WTC11 (cell line): ENCODE measurements around the gene REPS2. TPM values are rescaled to one million over a fixed set of nuclear protein-coding genes. Genes with fewer than 3 reads are reported as not detected.

Source experiments
- ATAC-seq: fragments of 200-7000 bp; cut with Tn5 transposase; 2 replicates; pipeline ENCODE4 v1.10.0; 2021; ENCODE audit warnings: mild to moderate bottlenecking, moderate library complexity
- CTCF ChIA-PET: fragments of 300-600 bp; sonication (Branson Sonifier 250); formaldehyde crosslinking; loops from one replicate; lab custom pipeline; 2021; ENCODE audit warnings: antibody characterized with exemption; lab: Charles Lee
- POLR2A ChIA-PET: fragments of 350-600 bp; sonication (Branson Sonifier 250); formaldehyde crosslinking; loops from one replicate; lab custom pipeline; 2021; ENCODE audit warnings: antibody characterized with exemption; lab: Charles Lee
- DNase-seq: peaks from one replicate; pipeline ENCODE4 v3.0.0; 2021; ENCODE audit warnings: low spot score
- H3K27ac Mint-ChIP-seq: 2 replicates; pipeline ENCODE4 v1.8.0; 2021; ENCODE audit warnings: mixed read lengths
- H3K27me3 Mint-ChIP-seq: 2 replicates; pipeline ENCODE4 v1.8.0; 2021; ENCODE audit warnings: low read depth, mild to moderate bottlenecking, moderate library complexity, mixed read lengths
- H3K36me3 Mint-ChIP-seq: 2 replicates; pipeline ENCODE4 v1.8.0; 2021; ENCODE audit warnings: mixed read lengths
- H3K4me1 Mint-ChIP-seq: 2 replicates; pipeline ENCODE4 v1.8.0; 2022; ENCODE audit warnings: mixed read lengths
- H3K4me3 Mint-ChIP-seq: 2 replicates; pipeline ENCODE4 v1.8.0; 2021; ENCODE audit warnings: mild to moderate bottlenecking, moderate library complexity, mixed read lengths
- H3K9me3 Mint-ChIP-seq: 2 replicates; pipeline ENCODE4 v1.8.0; 2021; ENCODE audit warnings: mixed read lengths
- ATF1 ChIP-seq: sonication (generic); formaldehyde crosslinking; IDR thresholded peaks from 2 replicates; pipeline ENCODE4 v1.8.1; 2023; ENCODE audit warnings: mild to moderate bottlenecking, moderate library complexity, missing genetic modification reagents
- CREB1 ChIP-seq: sonication (generic); formaldehyde crosslinking; IDR thresholded peaks from 2 replicates; pipeline ENCODE4 v1.8.0; 2023; ENCODE audit warnings: mild to moderate bottlenecking, missing genetic modification reagents
- EMX1 ChIP-seq: fragments of 250-450 bp; sonication (Bioruptor Pico); IDR thresholded peaks from 2 replicates; pipeline ENCODE4 v1.8.0; 2021; ENCODE audit warnings: mild to moderate bottlenecking
- ETV6 ChIP-seq: sonication (generic); formaldehyde crosslinking; IDR thresholded peaks from 2 replicates; pipeline ENCODE4 v1.8.1; 2022; ENCODE audit warnings: mild to moderate bottlenecking, missing genetic modification reagents
- FOXP1 ChIP-seq: sonication (generic); formaldehyde crosslinking; IDR thresholded peaks from 2 replicates; pipeline ENCODE4 v1.8.0; 2022; ENCODE audit warnings: missing genetic modification reagents, mild to moderate bottlenecking, moderate library complexity, borderline replicate concordance
- GTF2I ChIP-seq: fragments of 250-450 bp; sonication (Bioruptor Pico); conservative IDR thresholded peaks from 2 replicates; pipeline ENCODE4 v1.4.0; 2021; ENCODE audit warnings: mild to moderate bottlenecking
- NR3C1 ChIP-seq: sonication (generic); formaldehyde crosslinking; conservative IDR thresholded peaks from 2 replicates; pipeline ENCODE4 v1.8.1; 2023; ENCODE audit warnings: low read depth, mild to moderate bottlenecking, missing genetic modification reagents
- SOX15 ChIP-seq: fragments of 250-450 bp; sonication (Bioruptor Pico); IDR thresholded peaks from 2 replicates; pipeline ENCODE4 v1.9.0; 2021; ENCODE audit warnings: mild to moderate bottlenecking
- SP1 ChIP-seq: sonication (generic); formaldehyde crosslinking; conservative IDR thresholded peaks from 2 replicates; pipeline ENCODE4 v1.8.1; 2022; ENCODE audit warnings: missing genetic modification reagents
- TCF7 ChIP-seq: sonication (generic); formaldehyde crosslinking; IDR thresholded peaks from 2 replicates; pipeline ENCODE4 v1.8.0; 2022; ENCODE audit warnings: mild to moderate bottlenecking, low read depth, missing genetic modification reagents, moderate library complexity
- ZNF121 ChIP-seq: sonication (generic); formaldehyde crosslinking; IDR thresholded peaks from 2 replicates; pipeline ENCODE4 v1.8.0; 2023; ENCODE audit warnings: missing genetic modification reagents
- ZNF138 ChIP-seq: sonication (generic); formaldehyde crosslinking; conservative IDR thresholded peaks from 2 replicates; pipeline ENCODE4 v1.8.1; 2022; ENCODE audit warnings: mild to moderate bottlenecking, moderate library complexity, missing genetic modification reagents
- ZNF219 ChIP-seq: sonication (generic); formaldehyde crosslinking; IDR thresholded peaks from 2 replicates; pipeline ENCODE4 v1.8.0; 2023; ENCODE audit warnings: missing genetic modification reagents, mild to moderate bottlenecking, borderline replicate concordance
- ZNF232 ChIP-seq: sonication (generic); formaldehyde crosslinking; IDR thresholded peaks from 2 replicates; pipeline ENCODE4 v1.8.0; 2022; ENCODE audit warnings: mild to moderate bottlenecking, missing genetic modification reagents
- ZNF263 ChIP-seq: sonication (generic); formaldehyde crosslinking; IDR thresholded peaks from 2 replicates; pipeline ENCODE4 v1.8.1; 2022; ENCODE audit warnings: low read depth, mild to moderate bottlenecking, moderate library complexity, missing genetic modification reagents
- ZNF416 ChIP-seq: fragments of 250-450 bp; sonication (Bioruptor Pico); IDR thresholded peaks from 2 replicates; pipeline ENCODE4 v1.9.0; 2021; ENCODE audit warnings: mild to moderate bottlenecking, inconsistent platforms
- total RNA-seq: library from RNA; stranded (reverse); gene quantifications from 3 replicates; pipeline ENCODE4 v1.2.3, GENCODE V29; 2021
- TF ChIP-seq, protein P1 (sequence below): sonication (generic); formaldehyde crosslinking; IDR thresholded peaks from 2 replicates; pipeline ENCODE4 v1.8.1; 2022; ENCODE audit warnings: mild to moderate bottlenecking, missing genetic modification reagents, moderate library complexity, borderline replicate concordance
- TF ChIP-seq, protein P2 (sequence below): sonication (generic); formaldehyde crosslinking; IDR thresholded peaks from 2 replicates; pipeline ENCODE4 v1.8.1; 2022; ENCODE audit warnings: low read depth, missing genetic modification reagents, borderline replicate concordance
- TF ChIP-seq, protein P3 (sequence below): sonication (generic); formaldehyde crosslinking; IDR thresholded peaks from 2 replicates; pipeline ENCODE4 v1.8.1; 2022; ENCODE audit warnings: mild to moderate bottlenecking, moderate library complexity, missing genetic modification reagents
- TF ChIP-seq, protein P4 (sequence below): sonication (generic); formaldehyde crosslinking; IDR thresholded peaks from 2 replicates; pipeline ENCODE4 v1.8.0; 2022; ENCODE audit warnings: mild to moderate bottlenecking, missing genetic modification reagents
- TF ChIP-seq, protein P5 (sequence below): sonication (generic); formaldehyde crosslinking; conservative IDR thresholded peaks from 2 replicates; pipeline ENCODE4 v1.8.1; 2022; ENCODE audit warnings: mild to moderate bottlenecking, missing genetic modification reagents
- TF ChIP-seq, protein P6 (sequence below): sonication (generic); formaldehyde crosslinking; IDR thresholded peaks from 2 replicates; pipeline ENCODE4 v1.8.1; 2023; ENCODE audit warnings: mild to moderate bottlenecking, missing genetic modification reagents

REPS2 gene
- total RNA-seq, 1 experiment from 2014 or later = 2.2 TPM

DNA sequence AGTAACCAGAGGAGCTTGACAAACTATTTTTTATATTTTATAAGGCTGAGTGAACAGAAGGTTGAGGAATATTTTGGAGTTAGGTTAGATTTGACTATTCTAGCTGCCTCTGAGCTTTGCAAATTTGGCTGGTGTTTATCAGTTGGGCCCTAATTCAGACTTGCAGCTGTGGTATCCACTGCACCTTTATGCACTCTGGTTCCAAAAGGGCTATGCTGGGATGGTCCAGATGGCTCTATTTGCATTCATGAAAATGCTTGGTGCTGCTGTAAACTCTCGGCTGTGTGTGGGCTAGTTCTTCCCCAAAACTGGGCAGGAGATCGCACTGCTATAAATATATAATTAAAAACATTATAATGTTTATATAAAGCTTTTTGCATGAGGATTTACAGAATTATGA is 106.3 kb downstream of the REPS2 start (continued):
- TF ChIP-seq ZNF416 (no peak), ETV6 (no peak), ZNF121 (CRISPR knock-in tag) (no peak)

DNA sequence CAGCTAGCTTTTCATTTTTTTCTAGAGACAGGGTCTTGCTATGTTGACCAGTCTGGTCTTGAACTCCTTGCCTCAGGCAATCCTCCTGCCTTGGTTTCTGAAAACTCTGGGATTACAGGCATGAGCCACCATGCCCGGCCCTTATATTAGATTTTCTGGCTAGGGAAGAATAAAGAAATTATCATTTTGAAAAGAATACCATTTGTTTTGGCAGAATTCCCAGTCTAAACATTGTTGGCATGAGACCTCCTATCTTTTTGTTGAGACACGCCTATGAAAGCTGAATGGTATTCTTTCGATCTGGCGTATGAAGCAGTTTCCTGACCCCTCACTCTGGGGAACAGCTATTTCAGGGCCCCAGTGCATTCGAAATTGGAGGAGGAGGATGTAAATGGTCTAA is 107.0 kb downstream of the REPS2 start:
- Mint-ChIP-seq H3K4me1 (no peaks in the 10 kb centered on the region), H3K4me3 (no peak overlapping the region), H3K9me3 (no peaks in the 10 kb centered on the region), H3K36me3 (no peaks in the 10 kb centered on the region; the same call in 1 of the 2 replicates), H3K27ac (no peak overlapping the region), H3K27me3 (no peaks in the 10 kb centered on the region)
- ATAC-seq (no peak), DNase-seq (no peak)
- POLR2A ChIA-PET = no interaction called here
- CTCF ChIA-PET = interaction anchor here (0.8 to 1.3 kb wide), 2 partner anchors 29 to 170 kb away, joined by 3 read pairs; no protein-coding TSS in a partner anchor
- no peak for TF ChIP-seq GTF2I (CRISPR knock-in tag)
- TF ChIP-seq, protein P1, sequence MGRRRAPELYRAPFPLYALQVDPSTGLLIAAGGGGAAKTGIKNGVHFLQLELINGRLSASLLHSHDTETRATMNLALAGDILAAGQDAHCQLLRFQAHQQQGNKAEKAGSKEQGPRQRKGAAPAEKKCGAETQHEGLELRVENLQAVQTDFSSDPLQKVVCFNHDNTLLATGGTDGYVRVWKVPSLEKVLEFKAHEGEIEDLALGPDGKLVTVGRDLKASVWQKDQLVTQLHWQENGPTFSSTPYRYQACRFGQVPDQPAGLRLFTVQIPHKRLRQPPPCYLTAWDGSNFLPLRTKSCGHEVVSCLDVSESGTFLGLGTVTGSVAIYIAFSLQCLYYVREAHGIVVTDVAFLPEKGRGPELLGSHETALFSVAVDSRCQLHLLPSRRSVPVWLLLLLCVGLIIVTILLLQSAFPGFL = no peak

DNA sequence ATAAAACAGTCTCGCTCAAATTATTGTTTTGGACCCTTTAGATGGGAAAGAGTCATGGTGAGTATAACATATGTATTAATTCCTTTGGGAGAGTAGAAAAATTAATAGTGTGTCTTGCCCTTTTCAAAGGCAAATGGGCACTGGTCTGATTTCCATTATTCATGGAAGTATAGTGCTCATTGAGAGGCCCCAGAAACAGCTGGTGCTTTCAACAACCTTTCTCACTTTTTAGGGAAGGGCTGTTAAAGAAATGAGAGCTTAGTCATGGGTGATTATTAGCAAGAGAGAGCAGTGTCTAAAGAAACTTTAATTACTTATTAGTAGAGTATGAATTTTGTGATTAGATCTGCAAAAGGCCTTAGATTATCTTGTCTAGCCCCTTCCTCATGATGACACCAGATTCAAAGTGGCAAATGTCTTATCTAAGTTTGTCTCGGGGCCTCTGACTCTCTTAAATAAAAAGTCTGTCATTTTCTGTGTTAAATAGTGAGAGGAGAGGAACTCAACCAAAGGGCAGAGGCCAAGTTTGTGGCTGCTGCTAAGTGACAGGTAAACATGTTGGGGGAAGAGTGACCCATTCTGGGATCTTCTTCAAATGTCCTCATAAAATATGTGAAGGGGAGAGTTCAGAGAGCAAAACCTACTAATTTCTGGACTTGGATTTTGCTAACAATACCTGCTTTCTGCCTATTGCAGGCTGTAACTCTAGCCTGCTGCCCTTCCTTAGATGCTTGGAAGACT is 110.6 kb downstream of the REPS2 start:
- ChIA-PET CTCF (no interaction called here), POLR2A (no interaction called here)
- ATAC-seq (no peak), DNase-seq (no peak)
- no peaks in the 10 kb centered on the region for H3K27me3 Mint-ChIP-seq
- TF ChIP-seq EMX1 (CRISPR knock-in tag) (no peak), ZNF232 (CRISPR knock-in tag) (no peak), ATF1 (CRISPR knock-in tag) (no peak), ZNF263 (no peak), ZNF138 (CRISPR knock-in tag) (no peak), FOXP1 (CRISPR knock-in tag) (no peak), TCF7 (CRISPR knock-in tag) (no peak), CREB1 (no peak), NR3C1 (CRISPR knock-in tag) (no peak), SP1 (CRISPR knock-in tag) (no peak), SOX15 (no peak), ZNF219 (CRISPR knock-in tag) (no peak)
- TF ChIP-seq, protein P2, sequence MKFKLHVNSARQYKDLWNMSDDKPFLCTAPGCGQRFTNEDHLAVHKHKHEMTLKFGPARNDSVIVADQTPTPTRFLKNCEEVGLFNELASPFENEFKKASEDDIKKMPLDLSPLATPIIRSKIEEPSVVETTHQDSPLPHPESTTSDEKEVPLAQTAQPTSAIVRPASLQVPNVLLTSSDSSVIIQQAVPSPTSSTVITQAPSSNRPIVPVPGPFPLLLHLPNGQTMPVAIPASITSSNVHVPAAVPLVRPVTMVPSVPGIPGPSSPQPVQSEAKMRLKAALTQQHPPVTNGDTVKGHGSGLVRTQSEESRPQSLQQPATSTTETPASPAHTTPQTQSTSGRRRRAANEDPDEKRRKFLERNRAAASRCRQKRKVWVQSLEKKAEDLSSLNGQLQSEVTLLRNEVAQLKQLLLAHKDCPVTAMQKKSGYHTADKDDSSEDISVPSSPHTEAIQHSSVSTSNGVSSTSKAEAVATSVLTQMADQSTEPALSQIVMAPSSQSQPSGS (CRISPR knock-in tag) = no peak
- TF ChIP-seq, protein P3, sequence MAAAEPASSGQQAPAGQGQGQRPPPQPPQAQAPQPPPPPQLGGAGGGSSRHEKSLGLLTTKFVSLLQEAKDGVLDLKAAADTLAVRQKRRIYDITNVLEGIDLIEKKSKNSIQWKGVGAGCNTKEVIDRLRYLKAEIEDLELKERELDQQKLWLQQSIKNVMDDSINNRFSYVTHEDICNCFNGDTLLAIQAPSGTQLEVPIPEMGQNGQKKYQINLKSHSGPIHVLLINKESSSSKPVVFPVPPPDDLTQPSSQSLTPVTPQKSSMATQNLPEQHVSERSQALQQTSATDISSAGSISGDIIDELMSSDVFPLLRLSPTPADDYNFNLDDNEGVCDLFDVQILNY = no peak
- TF ChIP-seq, protein P4, sequence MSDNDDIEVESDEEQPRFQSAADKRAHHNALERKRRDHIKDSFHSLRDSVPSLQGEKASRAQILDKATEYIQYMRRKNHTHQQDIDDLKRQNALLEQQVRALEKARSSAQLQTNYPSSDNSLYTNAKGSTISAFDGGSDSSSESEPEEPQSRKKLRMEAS = no peak
- TF ChIP-seq, protein P5, sequence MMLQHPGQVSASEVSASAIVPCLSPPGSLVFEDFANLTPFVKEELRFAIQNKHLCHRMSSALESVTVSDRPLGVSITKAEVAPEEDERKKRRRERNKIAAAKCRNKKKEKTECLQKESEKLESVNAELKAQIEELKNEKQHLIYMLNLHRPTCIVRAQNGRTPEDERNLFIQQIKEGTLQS (CRISPR knock-in tag) = no peak
- TF ChIP-seq, protein P6, sequence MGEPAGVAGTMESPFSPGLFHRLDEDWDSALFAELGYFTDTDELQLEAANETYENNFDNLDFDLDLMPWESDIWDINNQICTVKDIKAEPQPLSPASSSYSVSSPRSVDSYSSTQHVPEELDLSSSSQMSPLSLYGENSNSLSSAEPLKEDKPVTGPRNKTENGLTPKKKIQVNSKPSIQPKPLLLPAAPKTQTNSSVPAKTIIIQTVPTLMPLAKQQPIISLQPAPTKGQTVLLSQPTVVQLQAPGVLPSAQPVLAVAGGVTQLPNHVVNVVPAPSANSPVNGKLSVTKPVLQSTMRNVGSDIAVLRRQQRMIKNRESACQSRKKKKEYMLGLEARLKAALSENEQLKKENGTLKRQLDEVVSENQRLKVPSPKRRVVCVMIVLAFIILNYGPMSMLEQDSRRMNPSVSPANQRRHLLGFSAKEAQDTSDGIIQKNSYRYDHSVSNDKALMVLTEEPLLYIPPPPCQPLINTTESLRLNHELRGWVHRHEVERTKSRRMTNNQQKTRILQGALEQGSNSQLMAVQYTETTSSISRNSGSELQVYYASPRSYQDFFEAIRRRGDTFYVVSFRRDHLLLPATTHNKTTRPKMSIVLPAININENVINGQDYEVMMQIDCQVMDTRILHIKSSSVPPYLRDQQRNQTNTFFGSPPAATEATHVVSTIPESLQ = no peak
- H3K4me3 Mint-ChIP-seq = no peak overlapping the region
- H3K4me1 Mint-ChIP-seq = no peaks in the 10 kb centered on the region
- no peaks in the 10 kb centered on the region for H3K9me3 Mint-ChIP-seq
- H3K27ac Mint-ChIP-seq = no peak overlapping the region
- H3K36me3 Mint-ChIP-seq = no peaks in the 10 kb centered on the region; the same call in 1 of the 2 replicates
